ENCODE data around the gene ZNF275.
"Not testable (repeated sequence)": the region's sequence is repeated elsewhere in the genome, so short reads cannot be mapped to it uniquely, and the experiment has no call there.

DNA sequence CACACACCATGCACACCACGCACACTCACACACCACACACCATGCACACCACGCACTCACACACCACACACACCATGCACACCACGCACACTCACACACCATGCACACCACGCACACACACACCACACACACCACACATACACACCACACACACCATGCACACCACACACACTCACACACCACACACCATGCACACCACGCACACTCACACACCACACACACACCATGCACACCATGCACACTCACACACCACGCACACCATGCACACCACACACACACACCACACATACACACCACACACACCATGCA is 55.5 kb downstream of the ZNF275 start:
- not testable (repeated sequence) for TF ChIP-seq CTCF (conservative IDR thresholded peaks at IDR 0.05; ENCODE audit: low read length); EZH2phosphoT487 (IDR thresholded peaks at IDR 0.05; ENCODE audit: borderline replicate concordance)

All from Loucy (cell line).